ENCODE data around the gene C1QTNF6.

Gene C1QTNF6

DNA sequence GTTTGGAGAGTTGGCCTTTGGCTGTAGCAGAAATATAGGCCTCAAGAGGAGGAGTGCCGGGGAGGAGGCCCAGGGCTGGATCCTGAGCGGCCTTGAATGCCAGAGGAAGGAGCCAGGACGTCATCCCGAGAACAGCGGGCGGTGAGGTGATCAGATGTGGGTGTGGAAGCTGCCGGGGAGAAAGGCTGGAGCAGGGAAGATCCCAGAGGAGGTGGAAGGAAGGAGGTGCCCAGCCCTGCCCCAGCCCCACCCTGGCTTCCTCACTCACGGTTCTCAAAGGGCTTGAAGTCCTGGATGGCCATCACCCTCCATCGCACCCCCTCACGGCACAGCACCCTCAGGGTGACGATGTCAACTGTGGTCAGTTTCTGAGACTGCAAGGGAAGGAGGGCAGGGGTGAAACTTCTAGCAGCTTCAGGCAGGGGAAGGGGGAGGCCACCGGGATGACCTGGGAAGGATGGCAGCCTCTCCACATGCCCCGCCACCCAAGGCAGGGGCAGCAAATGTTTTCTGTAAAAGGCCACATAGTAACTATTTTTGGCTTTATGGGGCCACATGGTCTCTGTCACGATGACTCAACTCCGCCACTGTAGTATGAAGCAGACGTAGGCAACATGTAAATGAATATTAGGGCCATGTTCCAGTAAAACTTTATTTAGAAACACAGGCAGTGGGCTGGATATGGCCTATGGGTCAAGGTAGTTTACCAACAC lies 49.0 kb downstream of the C1QTNF6 start:
- no peak for DNase-seq

DNA sequence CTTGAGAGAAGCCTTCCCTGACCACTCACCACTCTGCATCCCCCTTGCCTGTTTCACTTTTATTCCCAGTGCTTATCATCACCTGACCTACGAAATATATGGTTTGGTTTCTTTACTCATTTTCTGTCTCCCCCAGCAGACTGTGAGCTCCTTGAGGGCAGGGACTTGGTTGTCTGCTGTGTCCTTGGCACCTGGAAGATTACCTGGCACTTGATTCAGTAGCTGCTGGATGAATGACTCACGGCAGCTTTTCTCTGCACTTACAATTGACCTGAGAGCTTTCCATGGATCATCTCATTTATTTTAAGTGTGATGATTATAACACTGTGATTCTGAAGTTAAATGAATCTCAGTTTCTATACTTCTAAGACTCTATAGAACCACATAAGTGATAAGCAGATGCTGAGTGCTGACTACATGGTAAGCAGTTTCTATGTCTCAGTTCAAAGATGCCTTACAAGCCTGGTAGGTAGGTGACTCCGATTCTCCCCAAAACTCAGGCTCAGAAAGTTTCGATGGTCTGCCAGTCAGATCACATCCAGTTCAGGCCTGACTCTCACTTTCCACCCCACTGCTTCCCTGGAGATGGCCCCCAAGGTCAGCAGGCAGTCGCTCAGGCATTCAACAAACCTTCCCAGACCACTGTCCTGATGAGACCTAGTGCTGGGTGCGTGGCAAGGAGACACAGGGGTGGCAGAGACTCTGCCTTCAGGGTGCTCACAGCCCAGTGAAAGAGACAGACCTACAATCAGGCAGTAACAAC lies 50.0 kb downstream of the C1QTNF6 start:
- no peak for DNase-seq

DNA sequence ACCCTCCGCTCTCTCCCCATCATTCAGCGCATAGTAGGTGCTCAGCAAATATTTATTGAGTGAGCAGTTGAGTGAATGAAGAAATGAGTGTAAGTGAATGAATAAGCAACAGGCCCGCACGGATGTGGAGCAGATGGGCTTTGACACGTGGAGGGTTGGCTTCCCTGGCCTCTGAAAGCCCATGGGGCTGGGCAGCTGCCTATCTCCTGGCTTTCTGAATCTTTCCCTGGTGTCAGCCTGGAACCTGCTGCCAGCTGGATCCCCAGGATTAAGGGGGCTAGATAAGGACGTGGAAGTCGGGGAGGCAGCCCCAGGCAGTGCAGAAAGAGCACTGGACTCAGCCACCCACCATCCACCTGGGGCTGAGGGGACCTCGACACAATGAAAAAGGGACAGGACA lies 50.9 kb downstream of the C1QTNF6 start:
- no peak for DNase-seq

DNA sequence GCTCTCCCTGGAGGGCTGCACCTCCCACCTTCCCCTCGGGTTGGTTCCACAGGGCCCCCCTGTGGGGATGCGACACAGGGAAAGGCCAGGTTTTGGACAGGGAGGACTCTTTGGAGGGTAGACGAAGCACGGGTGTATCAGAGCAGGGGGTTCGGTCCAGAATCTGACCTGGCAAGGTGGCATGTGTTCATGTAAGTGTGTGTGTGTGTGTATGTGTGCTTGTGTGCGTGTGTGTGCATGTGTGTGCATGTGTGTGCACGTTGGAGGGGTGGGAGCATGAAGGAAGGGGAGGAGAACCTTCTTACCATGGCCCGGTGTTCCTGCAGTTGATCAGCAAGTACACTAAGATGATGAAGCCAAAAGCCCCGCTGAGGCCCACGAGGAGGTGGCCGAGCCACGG lies 53.0 kb downstream of the C1QTNF6 start:
- DNase-seq, result no peak

DNA sequence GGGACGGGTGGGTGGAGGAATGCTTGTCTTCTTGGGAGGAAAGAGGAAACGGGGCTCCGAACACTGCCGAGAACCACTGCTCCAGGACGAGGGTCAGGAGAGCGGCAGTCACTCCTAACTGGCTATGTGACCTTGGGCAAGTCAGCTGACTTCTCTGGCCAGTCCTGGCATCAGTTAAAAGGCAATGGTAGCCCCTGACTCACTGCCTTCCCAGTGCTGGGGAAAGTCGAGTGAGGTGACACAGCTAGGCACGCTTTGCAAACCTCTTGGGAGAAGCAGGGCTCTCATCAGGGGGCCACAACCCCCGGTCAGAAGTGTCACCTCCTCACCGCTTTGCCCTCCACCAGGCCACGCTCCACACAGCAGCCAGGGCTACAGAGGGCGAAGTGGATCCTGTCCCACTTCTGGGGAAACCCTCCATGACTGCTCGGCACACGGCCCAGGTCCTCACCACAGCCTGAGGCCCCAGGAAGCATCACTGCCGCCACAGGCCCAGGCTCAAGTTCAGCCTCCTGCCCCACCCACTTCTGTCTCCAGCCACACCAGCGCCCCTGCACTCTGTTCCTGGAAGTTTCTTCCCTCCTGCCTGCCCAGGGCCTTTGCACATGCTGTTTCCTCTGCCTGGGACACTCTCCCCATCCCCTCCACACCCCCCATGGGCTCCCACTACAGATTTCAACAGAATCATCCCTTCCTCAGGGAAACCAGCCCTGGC lies 54.6 kb downstream of the C1QTNF6 start:
- DNase-seq, result no peak

DNA sequence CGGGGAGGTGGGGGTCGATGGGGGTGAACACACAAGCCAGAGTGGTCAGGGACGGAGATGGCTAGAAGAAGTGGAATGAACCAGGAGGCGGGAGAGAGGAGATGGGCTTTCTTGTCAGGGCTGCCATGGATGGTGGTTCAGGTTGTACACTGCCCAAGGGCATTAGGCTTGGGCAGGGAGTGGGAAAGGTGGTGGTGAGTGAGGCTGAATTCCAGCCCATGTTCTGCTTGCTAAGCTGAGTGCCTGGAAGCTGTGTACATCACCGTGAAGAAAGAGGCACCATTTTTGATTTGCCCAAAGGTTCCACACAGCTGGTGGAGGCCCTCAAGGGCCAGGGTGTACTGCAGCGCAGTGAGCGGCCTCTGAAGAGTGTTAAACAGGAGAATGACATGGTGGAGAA lies 55.3 kb downstream of the C1QTNF6 start:
- no peak for DNase-seq

Measured in GF-D8 (cell line).